Neural crest cell (in vitro differentiated cells): ENCODE results near the gene CCDC92. TPM values are rescaled to one million over a fixed set of nuclear protein-coding genes. Genes with fewer than 3 reads are reported as not detected.

ENCODE experiments used
- DNase-seq: peaks from one replicate; pipeline ENCODE4 v3.0.0; 2021; ENCODE audit warnings: low read depth, mixed read lengths, low spot score
- H3K27ac Mint-ChIP-seq: one replicate; pipeline ENCODE4 v1.8.0; 2021; ENCODE audit warnings: mild to moderate bottlenecking, mixed read lengths; ENCODE audit not compliant: unreplicated experiment
- H3K27me3 Mint-ChIP-seq: 2 replicates; pipeline ENCODE4 v1.8.0; 2021; ENCODE audit warnings: low read depth, mild to moderate bottlenecking, mixed read lengths
- H3K36me3 Mint-ChIP-seq: 2 replicates; pipeline ENCODE4 v1.8.0; 2021; ENCODE audit warnings: low read depth, mild to moderate bottlenecking, mixed read lengths
- H3K4me1 Mint-ChIP-seq: 2 replicates; pipeline ENCODE4 v1.8.0; 2021; ENCODE audit warnings: mixed read lengths
- H3K4me3 Mint-ChIP-seq: one replicate; pipeline ENCODE4 v1.8.0; 2021; ENCODE audit warnings: mild to moderate bottlenecking, mixed read lengths
- H3K9me3 Mint-ChIP-seq: 2 replicates; pipeline ENCODE4 v1.8.0; 2021; ENCODE audit warnings: mixed read lengths
- CTCF ChIP-seq: fragments of 200-600 bp; sonication (generic); conservative IDR thresholded peaks from 2 replicates; pipeline ENCODE4 v1.5.0; 2021; ENCODE audit warnings: antibody characterized with exemption, mild to moderate bottlenecking
- total RNA-seq: library from RNA; stranded (reverse); gene quantifications from 2 replicates; pipeline ENCODE4 v1.2.1, GENCODE V29; 2021

CCDC92 gene
- total RNA-seq, 1 donor from 2014 or later, result 33.5 TPM

- DNase-seq, result no peak
- no peak overlapping the region for H3K4me3 Mint-ChIP-seq
- peaks cover 21% of the 10 kb centered on the region for H3K36me3 Mint-ChIP-seq
- no peak overlapping the region for H3K27ac Mint-ChIP-seq
- peaks cover 9% of the 10 kb centered on the region for H3K4me1 Mint-ChIP-seq
- no peak for TF ChIP-seq CTCF
- no peaks in the 10 kb centered on the region for H3K27me3 Mint-ChIP-seq
- no peaks in the 10 kb centered on the region for H3K9me3 Mint-ChIP-seq
Observed at GRCh38 chr12:123933214-123933613, 39.4 kb downstream of the CCDC92 start.

- peaks cover 9% of the 10 kb centered on the region for H3K4me1 Mint-ChIP-seq
- no peak overlapping the region for H3K4me3 Mint-ChIP-seq
- TF ChIP-seq CTCF, result no peak
- no peaks in the 10 kb centered on the region for H3K9me3 Mint-ChIP-seq
- peaks cover 21% of the 10 kb centered on the region for H3K36me3 Mint-ChIP-seq
- no peaks in the 10 kb centered on the region for H3K27me3 Mint-ChIP-seq
- no peak overlapping the region for H3K27ac Mint-ChIP-seq
- no peak for DNase-seq
Observed at GRCh38 chr12:123931686-123932321, 40.8 kb downstream of the CCDC92 start.

- no peak for DNase-seq
- Mint-ChIP-seq H3K27ac (no peak overlapping the region), H3K9me3 (no peaks in the 10 kb centered on the region), H3K27me3 (no peaks in the 10 kb centered on the region), H3K4me3 (no peak overlapping the region), H3K4me1 (peaks cover 9% of the 10 kb centered on the region), H3K36me3 (peaks cover 16% of the 10 kb centered on the region)
- no peak for TF ChIP-seq CTCF
Observed at GRCh38 chr12:123929946-123930583, 42.6 kb downstream of the CCDC92 start.

GRCh38 chr12:123928897-123929296, 43.7 kb downstream of the CCDC92 start:
- no peak for DNase-seq
- no peak for TF ChIP-seq CTCF
- no peaks in the 10 kb centered on the region for H3K27me3 Mint-ChIP-seq
- H3K9me3 Mint-ChIP-seq, result no peaks in the 10 kb centered on the region
- no peak overlapping the region for H3K4me3 Mint-ChIP-seq
- H3K36me3 Mint-ChIP-seq, result peaks cover 16% of the 10 kb centered on the region
- peaks cover 9% of the 10 kb centered on the region for H3K4me1 Mint-ChIP-seq
- H3K27ac Mint-ChIP-seq, result no peak overlapping the region

- H3K27ac Mint-ChIP-seq, result no peak overlapping the region
- peaks cover 13% of the 10 kb centered on the region for H3K36me3 Mint-ChIP-seq
- DNase-seq, result no peak
- H3K4me1 Mint-ChIP-seq, result peaks cover 9% of the 10 kb centered on the region
- no peaks in the 10 kb centered on the region for H3K9me3 Mint-ChIP-seq
- H3K4me3 Mint-ChIP-seq, result no peak overlapping the region
- H3K27me3 Mint-ChIP-seq, result no peaks in the 10 kb centered on the region
- no peak for TF ChIP-seq CTCF
Observed at GRCh38 chr12:123928274-123928865, 44.3 kb downstream of the CCDC92 start.
